Choroid plexus epithelial cell (primary cell): ENCODE results near the gene PRKCE.

Experiments used
- DNase-seq: peaks from one replicate; pipeline ENCODE4 v3.0.0-alpha.2; 2010; ENCODE audit warnings: low read depth
- H3K4me3 ChIP-seq: 2 replicates; pipeline ENCODE4 v1.5.1; 2011; ENCODE audit warnings: low read depth, mild to moderate bottlenecking, control low read depth, low read length, moderate library complexity
- TF ChIP-seq, protein P1 (sequence below): conservative IDR thresholded peaks from 2 replicates; pipeline ENCODE4 v1.5.1; 2011; ENCODE audit warnings: low read depth, mild to moderate bottlenecking, control low read depth, inconsistent platforms, low read length, moderate library complexity

The PRKCE gene

DNA sequence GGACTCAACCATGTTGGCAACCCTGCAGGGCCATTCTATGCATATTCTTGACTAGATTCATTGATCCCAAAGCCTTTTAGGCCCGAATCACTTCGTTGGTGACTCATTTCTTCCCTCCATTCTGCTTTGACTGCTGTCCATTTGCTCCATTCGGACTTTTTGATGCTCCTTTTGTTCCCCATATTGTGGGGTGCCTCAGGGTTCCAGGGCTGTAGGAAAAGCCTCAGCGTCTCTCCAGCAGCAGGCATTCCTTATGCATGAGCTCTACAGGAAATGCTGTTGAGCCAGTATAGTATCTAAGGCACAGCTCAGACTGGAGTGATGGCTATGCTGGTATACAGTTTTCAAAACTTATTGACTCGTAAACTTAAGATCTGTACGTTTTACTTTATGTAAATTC, 292.6 kb downstream of the PRKCE start:
- no peak overlapping the region for H3K4me3 ChIP-seq
- DNase-seq = peak; percentile 79
- TF ChIP-seq, protein P1, sequence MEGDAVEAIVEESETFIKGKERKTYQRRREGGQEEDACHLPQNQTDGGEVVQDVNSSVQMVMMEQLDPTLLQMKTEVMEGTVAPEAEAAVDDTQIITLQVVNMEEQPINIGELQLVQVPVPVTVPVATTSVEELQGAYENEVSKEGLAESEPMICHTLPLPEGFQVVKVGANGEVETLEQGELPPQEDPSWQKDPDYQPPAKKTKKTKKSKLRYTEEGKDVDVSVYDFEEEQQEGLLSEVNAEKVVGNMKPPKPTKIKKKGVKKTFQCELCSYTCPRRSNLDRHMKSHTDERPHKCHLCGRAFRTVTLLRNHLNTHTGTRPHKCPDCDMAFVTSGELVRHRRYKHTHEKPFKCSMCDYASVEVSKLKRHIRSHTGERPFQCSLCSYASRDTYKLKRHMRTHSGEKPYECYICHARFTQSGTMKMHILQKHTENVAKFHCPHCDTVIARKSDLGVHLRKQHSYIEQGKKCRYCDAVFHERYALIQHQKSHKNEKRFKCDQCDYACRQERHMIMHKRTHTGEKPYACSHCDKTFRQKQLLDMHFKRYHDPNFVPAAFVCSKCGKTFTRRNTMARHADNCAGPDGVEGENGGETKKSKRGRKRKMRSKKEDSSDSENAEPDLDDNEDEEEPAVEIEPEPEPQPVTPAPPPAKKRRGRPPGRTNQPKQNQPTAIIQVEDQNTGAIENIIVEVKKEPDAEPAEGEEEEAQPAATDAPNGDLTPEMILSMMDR = no peak

- DNase-seq = no peak
- H3K4me3 ChIP-seq = no peak overlapping the region
- TF ChIP-seq, protein P1 = no peak
These were observed 293.8 kb downstream of the PRKCE start for GRCh38 chr2:45945302-45945717.

DNA sequence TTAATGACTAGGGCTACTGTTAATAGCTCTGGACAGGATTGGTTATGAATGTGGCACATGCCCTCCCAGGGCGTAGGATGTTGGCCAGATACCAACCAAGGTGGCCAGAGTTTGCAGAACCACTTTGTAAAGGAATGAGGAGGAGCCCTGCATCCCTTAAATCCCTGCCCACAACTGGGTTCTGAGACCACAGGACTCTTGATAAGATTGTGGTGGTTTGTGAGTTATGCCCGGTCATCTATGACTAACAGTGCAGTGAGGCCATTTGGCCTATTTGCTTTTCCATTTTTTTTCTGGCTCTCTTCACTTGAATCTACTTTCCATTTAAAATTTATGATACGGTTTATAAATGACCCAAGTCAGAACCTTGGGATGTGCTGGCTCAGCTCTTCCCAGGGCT, 294.5 kb downstream of the PRKCE start:
- TF ChIP-seq, protein P1 = no peak
- peak; percentile 68 for DNase-seq
- H3K4me3 ChIP-seq = no peak overlapping the region

GRCh38 chr2:45950606-45951005, 299.1 kb downstream of the PRKCE start:
- H3K4me3 ChIP-seq = no peak overlapping the region
- no peak for DNase-seq
- TF ChIP-seq, protein P1 = no peak

- no peak for DNase-seq
- no peak overlapping the region for H3K4me3 ChIP-seq
- TF ChIP-seq, protein P1 = no peak
These were observed 299.7 kb downstream of the PRKCE start for GRCh38 chr2:45951025-45951727.

DNA sequence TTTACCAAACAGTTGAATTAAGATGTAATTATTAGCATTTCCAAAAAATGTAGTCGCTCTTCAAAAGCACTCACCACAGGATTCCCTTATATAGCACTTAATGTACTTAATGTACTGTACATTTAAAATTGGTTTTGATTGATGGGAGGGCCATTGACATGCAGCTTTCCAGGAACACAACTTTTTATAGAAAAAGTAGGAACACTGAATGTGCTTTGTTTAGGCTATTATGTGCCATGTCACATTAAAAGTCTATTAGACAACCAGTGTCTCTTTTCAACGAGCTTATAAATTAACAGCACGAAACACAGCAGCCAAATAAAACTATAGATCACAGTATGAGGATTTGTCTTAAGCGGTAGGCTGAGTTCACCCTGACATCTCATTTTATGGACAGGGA, 301.1 kb downstream of the PRKCE start:
- TF ChIP-seq, protein P1 = no peak
- H3K4me3 ChIP-seq = no peak overlapping the region
- no peak for DNase-seq

- no peak overlapping the region for H3K4me3 ChIP-seq
- TF ChIP-seq, protein P1 = no peak
- DNase-seq = no peak
These were observed 302.0 kb downstream of the PRKCE start for GRCh38 chr2:45953376-45954027.
